Gastroesophageal sphincter (tissue), 3 donors: Measurements from ENCODE around the gene RBM47.

Source experiments
- POLR2A ChIP-seq, 2 donors: fragments of 450-650 bp; IDR thresholded peaks; one replicate each; pipeline ENCODE4 v1.6.1; 2017; ENCODE audit warnings: antibody characterized with exemption in 2 of 2, mild to moderate bottlenecking in 2 of 2, moderate library complexity in 1 of 2
- TF ChIP-seq, protein P1 (sequence below), 4 experiments: fragments of 200-600 bp in 2 of 4; fragments of 450-650 bp in 2 of 4; sonication (generic) in 1 of 4; IDR thresholded peaks; one replicate each; pipeline ENCODE4 v1.5.1; 2017 to 2019; ENCODE audit warnings: antibody characterized with exemption in 4 of 4, mild to moderate bottlenecking in 2 of 4, moderate library complexity in 2 of 4

- TF ChIP-seq, protein P1, sequence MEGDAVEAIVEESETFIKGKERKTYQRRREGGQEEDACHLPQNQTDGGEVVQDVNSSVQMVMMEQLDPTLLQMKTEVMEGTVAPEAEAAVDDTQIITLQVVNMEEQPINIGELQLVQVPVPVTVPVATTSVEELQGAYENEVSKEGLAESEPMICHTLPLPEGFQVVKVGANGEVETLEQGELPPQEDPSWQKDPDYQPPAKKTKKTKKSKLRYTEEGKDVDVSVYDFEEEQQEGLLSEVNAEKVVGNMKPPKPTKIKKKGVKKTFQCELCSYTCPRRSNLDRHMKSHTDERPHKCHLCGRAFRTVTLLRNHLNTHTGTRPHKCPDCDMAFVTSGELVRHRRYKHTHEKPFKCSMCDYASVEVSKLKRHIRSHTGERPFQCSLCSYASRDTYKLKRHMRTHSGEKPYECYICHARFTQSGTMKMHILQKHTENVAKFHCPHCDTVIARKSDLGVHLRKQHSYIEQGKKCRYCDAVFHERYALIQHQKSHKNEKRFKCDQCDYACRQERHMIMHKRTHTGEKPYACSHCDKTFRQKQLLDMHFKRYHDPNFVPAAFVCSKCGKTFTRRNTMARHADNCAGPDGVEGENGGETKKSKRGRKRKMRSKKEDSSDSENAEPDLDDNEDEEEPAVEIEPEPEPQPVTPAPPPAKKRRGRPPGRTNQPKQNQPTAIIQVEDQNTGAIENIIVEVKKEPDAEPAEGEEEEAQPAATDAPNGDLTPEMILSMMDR (IDR thresholded peaks at IDR 0.05) = no peak
- no peak for TF ChIP-seq POLR2A (IDR thresholded peaks at IDR 0.05)
Observed at GRCh38 chr4:40661803-40662202, 32.1 kb upstream of the RBM47 start.
